Stimulated activated naive B cell treated with anti-CD40 and anti-IgM and Interleukin-4, amounts not matched to agents 10 μg/mL and 1 μg/mL and 100 μg/mL, for 72 hours (primary cell): Measurements from ENCODE around the gene MED27.

Experiments
- ATAC-seq, 2 donors: fragments of 150-1000 bp; cut with Tn5 transposase; replicated peaks; 2 replicates each; pipeline ENCODE4 v1.10.0; 2021; ENCODE audit warnings: moderate library complexity in 1 of 2
- DNase-seq: peaks from one replicate; pipeline ENCODE4 v3.0.0; 2021
- H3K27ac Mint-ChIP-seq: one replicate; pipeline ENCODE4 v1.8.0; 2022; ENCODE audit warnings: mild to moderate bottlenecking, mixed read lengths
- H3K27me3 Mint-ChIP-seq, 2 donors: one replicate each; pipeline ENCODE4 v1.8.0; 2022; ENCODE audit warnings: mixed read lengths in 2 of 2
- H3K36me3 Mint-ChIP-seq, 2 donors: one replicate each; pipeline ENCODE4 v1.8.0; 2022; ENCODE audit warnings: mixed read lengths in 2 of 2, mild to moderate bottlenecking in 1 of 2
- H3K4me1 Mint-ChIP-seq, 2 donors: one replicate each; pipeline ENCODE4 v1.8.0; 2022; ENCODE audit warnings: mixed read lengths in 2 of 2, mild to moderate bottlenecking in 1 of 2
- H3K4me3 Mint-ChIP-seq, 2 donors: one replicate each; pipeline ENCODE4 v1.8.0; 2022; ENCODE audit warnings: mild to moderate bottlenecking in 2 of 2, mixed read lengths in 2 of 2, moderate library complexity in 1 of 2
- H3K9me3 Mint-ChIP-seq, 2 donors: one replicate each; pipeline ENCODE4 v1.8.0; 2022; ENCODE audit warnings: mixed read lengths in 2 of 2, mild to moderate bottlenecking in 1 of 2

The MED27 gene

DNA sequence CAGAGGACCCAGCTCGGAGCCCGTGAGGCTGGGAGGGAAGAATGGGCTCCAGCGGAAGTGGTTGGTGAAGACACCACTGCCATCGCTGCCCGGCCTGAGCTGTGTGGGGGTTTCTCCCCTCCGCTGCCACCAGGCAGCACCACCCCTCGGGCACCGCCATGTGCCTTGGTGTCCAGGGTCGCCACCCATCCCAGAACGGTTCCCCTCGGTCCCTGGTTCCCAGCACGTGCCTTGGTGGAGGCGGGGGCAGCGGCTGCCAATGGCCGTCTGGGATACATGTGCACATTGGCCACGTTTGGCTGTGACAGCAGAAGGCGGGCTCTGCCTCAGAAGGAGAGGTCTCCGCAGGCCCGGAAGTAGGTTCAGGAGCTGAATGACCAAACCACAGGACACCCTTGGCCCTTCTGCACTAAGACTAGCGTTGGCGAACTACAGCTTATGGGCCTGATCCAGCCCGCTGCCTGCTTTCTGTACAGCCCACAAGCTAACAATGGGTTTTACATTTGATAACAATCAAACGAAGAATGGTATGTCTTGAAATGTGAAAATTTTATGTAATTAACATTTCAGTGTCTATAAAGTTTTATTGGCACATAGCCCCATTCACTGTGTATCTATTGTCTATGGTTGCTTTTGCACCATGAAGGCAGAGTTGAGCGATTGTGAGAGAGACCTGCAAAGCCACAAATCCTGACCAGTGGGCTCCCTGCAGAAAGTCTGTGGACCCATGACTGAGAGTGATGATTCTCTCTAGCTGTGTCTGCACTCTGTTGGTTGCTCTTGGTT lies 248.1 kb downstream of the MED27 start:
- H3K36me3 Mint-ChIP-seq = no peaks in the 10 kb centered on the region
- no peak overlapping the region for H3K4me3 Mint-ChIP-seq
- no peak for ATAC-seq
- peaks cover 12 to 14% of the 10 kb centered on the region in 2 donors for H3K9me3 Mint-ChIP-seq
- H3K4me1 Mint-ChIP-seq = no peaks in the 10 kb centered on the region
- no peak overlapping the region for H3K27ac Mint-ChIP-seq
- DNase-seq = no peak
- peaks cover 23 to 36% of the 10 kb centered on the region in 2 donors for H3K27me3 Mint-ChIP-seq

DNA sequence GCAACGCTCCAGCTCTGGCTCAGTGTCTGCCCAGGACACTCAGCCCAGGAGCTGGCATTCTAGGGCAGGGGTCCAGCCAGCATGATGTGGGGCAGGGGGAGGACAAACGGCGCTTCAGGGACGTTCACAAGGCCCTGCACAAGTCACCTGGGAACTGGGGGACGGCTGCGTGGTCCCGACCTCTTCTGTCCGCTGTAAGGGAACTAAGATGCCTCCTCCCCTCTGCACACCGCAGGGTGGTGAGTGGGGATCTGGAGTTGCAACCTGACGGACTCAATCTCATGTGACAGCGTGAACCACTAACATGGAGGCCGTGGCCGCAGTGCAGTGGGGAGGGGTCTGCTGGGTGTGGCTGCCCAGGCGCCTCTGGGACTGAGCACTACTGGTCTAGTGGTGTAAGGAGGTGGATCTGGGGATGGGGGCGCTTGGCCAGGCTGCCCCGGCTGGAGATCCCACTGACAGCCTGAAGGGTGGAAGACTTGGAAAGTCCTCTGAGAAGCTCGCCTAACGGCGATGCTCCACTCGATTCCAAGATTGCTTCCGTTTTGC lies 251.8 kb downstream of the MED27 start:
- H3K9me3 Mint-ChIP-seq = peaks cover 0 to 1% of the 10 kb centered on the region in 2 donors
- H3K27me3 Mint-ChIP-seq = peaks cover 28 to 34% of the 10 kb centered on the region in 2 donors
- DNase-seq = no peak
- H3K4me3 Mint-ChIP-seq = no peak overlapping the region
- ATAC-seq = no peak
- H3K36me3 Mint-ChIP-seq = no peaks in the 10 kb centered on the region
- no peak overlapping the region for H3K27ac Mint-ChIP-seq
- no peaks in the 10 kb centered on the region for H3K4me1 Mint-ChIP-seq

DNA sequence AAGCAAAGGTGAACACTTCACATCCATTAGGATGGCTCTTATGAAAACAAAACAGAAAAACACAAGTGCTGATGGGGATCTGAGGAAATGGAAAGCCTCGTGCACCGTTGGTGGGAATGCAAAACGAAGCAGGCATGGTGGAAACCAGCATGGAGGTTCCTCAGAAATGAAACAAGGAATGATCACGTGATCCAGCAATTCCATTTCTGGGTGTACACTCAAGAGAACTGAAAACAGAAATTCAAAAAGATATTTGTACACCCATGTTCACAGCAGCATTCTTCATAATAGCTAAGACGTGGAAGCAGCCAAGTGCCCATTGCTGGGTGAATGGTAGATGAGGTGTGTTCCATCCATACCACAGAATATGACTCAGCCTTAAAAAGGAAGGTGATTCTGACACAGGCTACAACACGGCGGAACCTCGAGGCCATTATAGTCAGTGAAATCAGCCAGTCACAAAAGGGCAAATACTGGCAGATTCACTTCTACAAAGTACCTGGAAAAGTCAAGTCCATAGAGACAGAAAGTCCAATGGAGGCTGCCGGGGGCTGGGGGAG lies 252.6 kb downstream of the MED27 start:
- no peak for ATAC-seq
- no peak overlapping the region for H3K4me3 Mint-ChIP-seq
- H3K27me3 Mint-ChIP-seq = peaks cover 28 to 34% of the 10 kb centered on the region in 2 donors
- DNase-seq = no peak
- peaks cover 0 to 1% of the 10 kb centered on the region in 2 donors for H3K9me3 Mint-ChIP-seq
- H3K4me1 Mint-ChIP-seq = no peaks in the 10 kb centered on the region
- no peaks in the 10 kb centered on the region for H3K36me3 Mint-ChIP-seq
- no peak overlapping the region for H3K27ac Mint-ChIP-seq

DNA sequence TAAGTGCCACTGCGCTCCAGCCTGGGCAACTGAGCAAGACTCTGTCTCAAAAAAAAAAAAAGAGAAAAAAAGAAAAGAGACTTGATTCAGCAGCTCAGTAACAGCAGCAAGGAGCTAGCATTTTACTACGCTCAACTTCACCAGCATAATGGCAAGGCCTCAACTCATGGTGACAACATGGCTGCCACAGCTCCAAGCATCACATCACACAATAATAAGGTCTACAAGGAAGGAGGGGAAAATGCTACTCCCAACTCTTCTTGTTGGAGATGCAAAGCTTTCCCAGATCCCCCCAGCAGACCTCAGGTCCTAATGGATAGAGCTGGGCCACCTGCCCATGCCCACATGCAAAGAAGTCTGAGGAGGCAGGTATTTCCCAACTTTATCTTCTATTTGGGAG lies 253.6 kb downstream of the MED27 start:
- no peak overlapping the region for H3K27ac Mint-ChIP-seq
- H3K4me1 Mint-ChIP-seq = no peaks in the 10 kb centered on the region
- ATAC-seq (no peak), DNase-seq (no peak)
- H3K9me3 Mint-ChIP-seq = peaks cover 0 to 1% of the 10 kb centered on the region in 2 donors
- H3K36me3 Mint-ChIP-seq = no peaks in the 10 kb centered on the region
- H3K4me3 Mint-ChIP-seq = no peak overlapping the region
- H3K27me3 Mint-ChIP-seq = peaks cover 36 to 39% of the 10 kb centered on the region in 2 donors

DNA sequence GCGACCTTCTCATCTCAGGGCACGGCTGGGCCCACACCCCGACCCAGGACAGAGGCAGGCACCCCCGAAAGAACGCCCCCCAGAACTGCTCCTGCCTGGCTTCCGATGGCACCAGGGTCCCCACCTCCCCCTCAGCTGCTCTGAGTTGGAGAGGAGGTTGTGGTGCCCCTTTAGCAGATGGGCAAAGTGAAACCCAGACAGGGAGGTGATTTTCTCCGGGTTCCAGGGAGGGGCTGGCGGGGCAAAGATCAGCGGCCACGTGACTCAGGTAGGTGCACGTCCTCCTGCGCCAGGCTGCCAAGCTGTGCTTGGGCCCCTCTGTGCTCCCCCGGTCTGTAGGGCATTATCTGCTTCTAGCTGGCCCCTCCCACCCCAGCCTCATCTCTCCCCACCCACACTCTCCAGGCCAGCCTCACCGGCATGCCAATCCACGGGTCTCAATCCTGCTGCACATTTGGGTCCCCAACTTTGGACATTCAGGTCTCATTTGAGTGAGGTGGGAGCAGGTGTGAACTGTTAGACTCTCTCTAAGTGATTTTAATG lies 254.6 kb downstream of the MED27 start:
- Mint-ChIP-seq H3K36me3 (no peaks in the 10 kb centered on the region), H3K4me3 (no peak overlapping the region), H3K27me3 (peaks cover 42 to 48% of the 10 kb centered on the region in 2 donors), H3K27ac (no peak overlapping the region), H3K9me3 (peaks cover 0 to 1% of the 10 kb centered on the region in 2 donors), H3K4me1 (no peaks in the 10 kb centered on the region)
- DNase-seq (no peak), ATAC-seq (no peak)

DNA sequence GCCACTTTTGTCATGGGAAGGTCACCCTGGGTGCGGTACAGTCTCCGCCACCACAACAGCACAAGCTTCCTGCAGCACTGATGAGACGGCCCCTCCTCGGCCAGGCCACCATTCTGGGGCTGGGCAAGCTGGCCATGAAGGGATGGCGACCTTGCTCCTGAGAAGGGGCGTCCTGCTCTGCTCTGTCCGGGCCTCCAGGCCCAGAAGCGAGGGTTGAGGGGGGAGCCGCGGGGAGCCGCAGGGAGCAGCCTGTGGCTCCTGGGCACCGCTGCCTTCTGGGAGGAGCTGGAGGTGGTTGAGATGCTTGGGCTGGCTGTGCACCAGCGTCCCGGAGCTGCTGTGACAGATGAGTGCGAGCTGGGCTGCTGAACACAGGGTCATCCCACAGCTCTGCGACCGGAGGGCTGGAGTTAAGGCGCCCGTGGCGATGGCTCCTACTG lies 255.5 kb downstream of the MED27 start:
- H3K36me3 Mint-ChIP-seq = no peaks in the 10 kb centered on the region
- no peak for DNase-seq
- peaks cover 44 to 50% of the 10 kb centered on the region in 2 donors for H3K27me3 Mint-ChIP-seq
- peaks cover 0 to 1% of the 10 kb centered on the region in 2 donors for H3K9me3 Mint-ChIP-seq
- ATAC-seq = no peak
- no peak overlapping the region for H3K27ac Mint-ChIP-seq
- no peak overlapping the region for H3K4me3 Mint-ChIP-seq
- no peaks in the 10 kb centered on the region for H3K4me1 Mint-ChIP-seq

DNA sequence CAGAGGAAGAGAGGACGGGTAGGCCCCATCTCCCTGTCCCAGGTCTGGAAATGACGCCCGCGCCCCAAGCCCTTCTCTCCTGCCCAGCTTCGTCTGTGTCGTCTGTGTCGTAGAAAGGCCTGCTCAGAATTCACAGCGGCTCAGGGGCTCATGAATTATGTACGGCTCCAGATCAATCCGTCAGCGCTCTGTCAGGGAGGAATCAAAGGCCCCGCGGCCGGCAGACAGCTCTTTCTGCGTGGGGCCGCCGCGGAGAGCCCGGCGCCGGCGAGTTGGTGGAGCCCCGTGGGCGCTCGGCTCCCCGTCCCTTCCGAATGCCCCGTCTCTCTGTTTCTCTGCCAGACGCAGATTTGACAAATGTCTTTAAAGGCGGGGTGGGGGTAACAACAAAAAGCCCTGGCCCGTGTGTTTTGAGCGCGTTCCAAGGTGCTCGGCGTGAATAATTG lies 255.9 kb downstream of the MED27 start:
- H3K27me3 Mint-ChIP-seq = peaks cover 40 to 50% of the 10 kb centered on the region in 2 donors
- no peak for ATAC-seq
- H3K4me3 Mint-ChIP-seq = no peak overlapping the region
- DNase-seq = no peak
- no peaks in the 10 kb centered on the region for H3K4me1 Mint-ChIP-seq
- H3K36me3 Mint-ChIP-seq = no peaks in the 10 kb centered on the region
- H3K27ac Mint-ChIP-seq = no peak overlapping the region
- peaks cover 0 to 1% of the 10 kb centered on the region in 2 donors for H3K9me3 Mint-ChIP-seq

DNA sequence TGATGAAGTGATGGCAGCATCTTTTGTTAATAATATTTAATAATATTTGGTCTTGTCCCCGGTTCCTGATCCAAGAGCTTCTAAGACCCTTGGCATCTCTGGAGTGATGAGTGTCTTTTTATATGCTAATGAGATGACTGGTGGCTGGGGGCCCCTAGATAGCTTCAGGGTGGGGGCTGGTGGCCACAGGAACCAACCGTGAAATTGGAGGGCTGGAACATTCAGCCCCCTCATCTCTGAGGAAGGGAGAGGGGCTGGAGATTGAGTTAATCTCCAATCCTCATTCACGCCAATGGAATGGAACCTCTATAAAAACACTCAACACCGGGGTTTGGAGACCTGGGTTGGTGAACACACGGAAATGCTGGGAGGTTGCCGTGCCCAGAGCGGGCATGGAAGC lies 261.6 kb downstream of the MED27 start:
- H3K4me1 Mint-ChIP-seq = no peaks in the 10 kb centered on the region

DNA sequence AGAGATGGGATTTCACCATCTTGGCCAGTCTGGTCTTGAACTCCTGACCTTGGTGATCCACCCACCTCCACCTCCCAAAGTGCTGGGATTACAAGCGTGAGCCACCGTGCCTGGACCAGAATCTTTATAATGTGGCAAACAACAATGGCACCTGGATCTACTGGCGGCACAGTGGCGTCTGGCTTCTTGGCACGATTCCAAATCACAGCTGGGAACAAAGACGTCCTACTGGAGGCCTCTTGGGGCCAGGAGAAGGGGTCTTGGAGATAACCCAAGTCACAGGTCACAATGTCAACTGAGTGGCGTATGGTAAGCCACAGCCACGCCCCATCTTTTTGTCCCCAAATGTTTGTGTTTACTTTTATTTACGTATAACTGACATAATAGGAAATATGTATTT lies 262.0 kb downstream of the MED27 start:
- no peaks in the 10 kb centered on the region for H3K4me1 Mint-ChIP-seq
- no peak overlapping the region for H3K4me3 Mint-ChIP-seq
- H3K27ac Mint-ChIP-seq = no peak overlapping the region
- H3K27me3 Mint-ChIP-seq = peaks cover 43 to 52% of the 10 kb centered on the region in 2 donors
- no peaks in the 10 kb centered on the region for H3K9me3 Mint-ChIP-seq
- ATAC-seq (no peak), DNase-seq (no peak)
- peaks cover 0 to under 1% of the 10 kb centered on the region in 2 donors for H3K36me3 Mint-ChIP-seq

More for the DNA sequence above, 261.6 kb downstream of the MED27 start:
- Mint-ChIP-seq H3K27ac (no peak overlapping the region), H3K27me3 (peaks cover 39 to 48% of the 10 kb centered on the region in 2 donors), H3K9me3 (no peaks in the 10 kb centered on the region), H3K4me3 (no peak overlapping the region), H3K36me3 (no peaks in the 10 kb centered on the region)
- ATAC-seq = no peak
- no peak for DNase-seq

DNA sequence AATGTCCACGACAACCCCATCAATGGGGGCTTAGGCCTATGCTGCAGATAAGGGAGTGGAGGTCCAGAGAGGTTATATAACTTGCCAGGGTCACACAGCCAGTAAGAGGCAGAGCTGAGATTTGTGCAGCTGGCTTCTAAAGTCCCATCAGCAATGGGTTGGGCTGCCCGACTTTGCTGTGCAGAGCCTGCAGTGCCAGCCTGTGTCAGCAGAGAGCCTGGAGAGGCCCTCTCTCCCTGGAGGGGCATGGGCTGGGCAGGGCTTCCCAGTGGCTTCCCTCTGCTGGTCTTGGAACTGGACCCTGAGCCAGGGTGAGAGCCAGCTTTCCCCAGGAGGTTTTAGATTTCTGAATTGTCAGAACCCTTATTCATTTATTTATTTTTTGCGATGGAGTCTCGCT lies 262.6 kb downstream of the MED27 start:
- peaks cover 0 to 1% of the 10 kb centered on the region in 2 donors for H3K36me3 Mint-ChIP-seq
- no peak overlapping the region for H3K4me3 Mint-ChIP-seq
- no peaks in the 10 kb centered on the region for H3K9me3 Mint-ChIP-seq
- DNase-seq (no peak), ATAC-seq (no peak)
- peaks cover 46 to 57% of the 10 kb centered on the region in 2 donors for H3K27me3 Mint-ChIP-seq
- no peaks in the 10 kb centered on the region for H3K4me1 Mint-ChIP-seq
- H3K27ac Mint-ChIP-seq = no peak overlapping the region

DNA sequence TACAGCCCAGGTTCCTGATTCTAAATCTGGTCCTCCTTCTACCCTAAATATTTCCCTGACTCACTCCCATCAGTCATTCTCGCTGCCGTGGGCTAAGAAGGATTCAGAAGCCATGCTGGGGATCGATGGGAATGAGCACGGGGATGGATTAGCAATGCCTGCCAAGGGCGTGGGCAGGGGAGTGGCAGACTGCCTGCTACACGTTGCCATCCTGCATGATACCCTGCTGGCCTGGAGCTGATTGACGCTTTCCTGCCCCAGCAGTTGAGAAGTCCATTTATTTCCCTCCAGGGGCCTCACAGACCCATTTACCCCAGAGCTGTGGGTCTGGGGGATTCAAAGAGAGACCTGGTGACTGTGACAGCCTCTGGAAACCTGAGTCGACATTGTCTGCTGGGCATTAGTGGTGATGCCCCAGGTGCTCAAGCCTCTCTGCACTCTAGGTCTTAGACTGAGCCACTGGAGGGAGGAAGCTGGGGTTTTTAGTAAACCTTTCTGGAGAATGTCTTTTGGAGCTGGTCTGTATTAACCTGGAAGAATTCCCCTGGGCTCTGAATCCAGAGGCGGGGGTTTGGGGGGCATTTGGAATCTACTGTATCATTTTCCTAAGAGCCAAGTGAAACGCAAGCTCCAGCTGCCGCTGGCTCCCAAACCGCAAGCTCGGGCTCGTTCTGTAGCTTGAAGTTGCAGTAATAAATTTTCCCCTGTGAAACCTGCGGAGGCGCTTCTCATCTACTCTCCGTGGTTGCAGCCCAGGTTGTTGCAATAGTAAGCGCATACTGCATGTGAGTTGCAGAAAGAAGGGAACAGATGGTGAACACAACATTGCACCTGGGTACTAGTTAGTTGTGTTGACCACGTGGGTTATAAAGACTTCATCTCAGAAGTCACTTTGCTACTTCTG lies 263.4 kb downstream of the MED27 start:
- no peak for DNase-seq
- Mint-ChIP-seq H3K27ac (no peak overlapping the region), H3K36me3 (peaks cover 0 to 1% of the 10 kb centered on the region in 2 donors), H3K27me3 (peaks cover 46 to 63% of the 10 kb centered on the region in 2 donors), H3K4me1 (no peaks in the 10 kb centered on the region), H3K4me3 (no peak overlapping the region), H3K9me3 (no peaks in the 10 kb centered on the region)
- ATAC-seq = no peak

DNA sequence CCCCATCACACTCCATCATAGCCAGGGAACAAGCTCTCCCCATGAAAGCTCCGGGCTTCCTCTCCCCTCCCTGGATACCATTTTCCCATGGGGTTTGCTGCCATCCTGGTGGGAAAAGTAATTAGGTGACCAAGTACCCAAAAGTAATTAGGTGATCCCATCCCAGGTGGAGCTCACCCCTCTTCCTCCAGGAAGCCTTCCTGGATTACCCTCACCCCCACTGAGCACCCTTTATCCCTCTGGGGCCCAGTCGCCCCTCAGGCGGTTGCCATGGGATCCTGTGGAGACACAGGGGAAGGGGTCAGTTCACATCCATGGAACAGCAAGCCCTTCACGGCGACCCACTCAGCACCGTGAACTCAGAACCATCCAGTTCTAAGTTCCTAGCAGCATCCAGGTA lies 265.0 kb downstream of the MED27 start:
- Mint-ChIP-seq H3K4me3 (no peak overlapping the region), H3K4me1 (no peaks in the 10 kb centered on the region), H3K27ac (peak overlapping the region; percentile 79), H3K9me3 (no peaks in the 10 kb centered on the region), H3K27me3 (peaks cover 40 to 62% of the 10 kb centered on the region in 2 donors), H3K36me3 (peaks cover 0 to 1% of the 10 kb centered on the region in 2 donors)
- no peak for DNase-seq
- no peak for ATAC-seq

DNA sequence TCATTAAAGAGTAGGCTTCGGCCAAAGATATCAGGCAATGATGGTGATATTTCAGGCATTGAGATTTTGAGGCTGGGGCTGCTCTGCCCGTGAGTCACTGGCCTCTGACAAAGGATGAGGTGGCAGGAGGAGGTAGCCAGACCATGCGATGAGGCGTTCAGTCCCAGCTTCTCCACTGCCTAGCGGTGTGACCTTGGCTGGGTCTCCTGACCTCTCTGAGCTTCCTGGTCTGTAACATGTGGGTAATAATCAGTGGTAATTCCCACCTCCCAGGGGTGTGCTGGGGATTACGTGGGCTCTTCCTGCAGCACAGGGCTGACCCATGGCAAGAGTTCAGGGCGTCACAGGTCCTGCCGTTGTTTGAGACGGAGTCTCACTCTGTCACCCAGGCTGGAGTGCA lies 266.6 kb downstream of the MED27 start:
- ATAC-seq = no peak
- peaks cover 0 to 4% of the 10 kb centered on the region in 2 donors for H3K4me1 Mint-ChIP-seq
- H3K27me3 Mint-ChIP-seq = peaks cover 54 to 75% of the 10 kb centered on the region in 2 donors
- no peak for DNase-seq
- no peak overlapping the region for H3K27ac Mint-ChIP-seq
- peaks cover 0 to 1% of the 10 kb centered on the region in 2 donors for H3K36me3 Mint-ChIP-seq
- no peak overlapping the region for H3K4me3 Mint-ChIP-seq
- H3K9me3 Mint-ChIP-seq = no peaks in the 10 kb centered on the region
